Neuronal stem cell (in vitro differentiated cells): Measurements from ENCODE around the gene CCDC187.

Experiments
- DNase-seq: peaks from one replicate; pipeline ENCODE4 v3.0.0-alpha.2; 2013; ENCODE audit warnings: low spot score
- H2AFZ ChIP-seq: one replicate; pipeline ENCODE4 v1.6.1; 2013; ENCODE audit warnings: mild to moderate bottlenecking, low read length, inconsistent platforms
- H2AK5ac ChIP-seq: 2 replicates; pipeline ENCODE4 v1.6.1; 2013; ENCODE audit warnings: low read depth, mild to moderate bottlenecking, inconsistent platforms, low read length, moderate library complexity, mixed read lengths
- H2BK120ac ChIP-seq: 2 replicates; pipeline ENCODE4 v1.6.1; 2013; ENCODE audit warnings: low read depth, mild to moderate bottlenecking, inconsistent platforms, low read length, moderate library complexity, mixed read lengths
- H2BK12ac ChIP-seq: one replicate; pipeline ENCODE4 v1.6.1; 2013; ENCODE audit warnings: low read length, inconsistent platforms
- H2BK15ac ChIP-seq: 2 replicates; pipeline ENCODE4 v1.6.1; 2013; ENCODE audit warnings: mild to moderate bottlenecking, low read length, inconsistent platforms, mixed read lengths
- H2BK5ac ChIP-seq: one replicate; pipeline ENCODE4 v1.6.1; 2013; ENCODE audit warnings: inconsistent platforms, mild to moderate bottlenecking, low read length, moderate library complexity
- H3K14ac ChIP-seq: one replicate; pipeline ENCODE4 v1.6.1; 2013; ENCODE audit warnings: low read length, inconsistent platforms
- H3K18ac ChIP-seq: 2 replicates; pipeline ENCODE4 v1.6.1; 2013; ENCODE audit warnings: low read length, inconsistent platforms
- H3K23ac ChIP-seq: 2 replicates; pipeline ENCODE4 v1.6.1; 2013; ENCODE audit warnings: low read depth, mild to moderate bottlenecking, mixed read lengths, low read length, inconsistent platforms; ENCODE audit not compliant: poor library complexity
- H3K27ac ChIP-seq: replicated peaks from 3 replicates; pipeline ENCODE4 v1.5.1; 2013; ENCODE audit warnings: low read length, inconsistent platforms
- H3K27me3 ChIP-seq, 3 experiments: 2 replicates each; pipeline ENCODE4 v1.6.1; 2013; ENCODE audit warnings: low read length in 3 of 3, mild to moderate bottlenecking in 2 of 3, inconsistent platforms in 1 of 3, low read depth in 1 of 3, mixed read lengths in 1 of 3, moderate library complexity in 1 of 3; ENCODE audit not compliant: control insufficient read depth in 3 of 3, insufficient read depth in 3 of 3
- H3K36me3 ChIP-seq, 2 donors: replicated peaks in 1 of 2; 2 replicates each; pipeline ENCODE4 v1.6.1; 2013; ENCODE audit warnings: low read length in 2 of 2; ENCODE audit not compliant: control insufficient read depth in 2 of 2, insufficient read depth in 2 of 2
- H3K4ac ChIP-seq: 2 replicates; pipeline ENCODE4 v1.6.1; 2013; ENCODE audit warnings: inconsistent platforms, mild to moderate bottlenecking, low read length, moderate library complexity
- H3K4me1 ChIP-seq, 2 donors: 1 replicate in 1 of 2; 2 replicates in 1 of 2; pipeline ENCODE4 v1.6.1; 2013; ENCODE audit warnings: low read length in 2 of 2, low read depth in 1 of 2; ENCODE audit not compliant: control insufficient read depth in 2 of 2, insufficient read depth in 1 of 2
- H3K4me2 ChIP-seq: one replicate; pipeline ENCODE4 v1.6.1; 2013; ENCODE audit warnings: mild to moderate bottlenecking, low read length, inconsistent platforms; ENCODE audit not compliant: insufficient read depth, poor library complexity, severe bottlenecking
- H3K4me3 ChIP-seq, 2 donors: 2 replicates each; pipeline ENCODE4 v1.5.1; 2013; ENCODE audit warnings: low read length in 2 of 2, mild to moderate bottlenecking in 2 of 2, inconsistent platforms in 1 of 2, moderate library complexity in 1 of 2
- H3K79me1 ChIP-seq: one replicate; pipeline ENCODE4 v1.6.1; 2013; ENCODE audit warnings: low read depth, mild to moderate bottlenecking, inconsistent platforms, low read length, moderate library complexity
- H3K9ac ChIP-seq: one replicate; pipeline ENCODE4 v1.6.1; 2013; ENCODE audit warnings: mild to moderate bottlenecking, low read depth, low read length, inconsistent platforms; ENCODE audit not compliant: poor library complexity
- H3K9me3 ChIP-seq, 2 donors: replicated peaks in 1 of 2; 2 replicates each; pipeline versions ENCODE3 to v1.6.1; 2013; ENCODE audit warnings: low read length in 2 of 2, mild to moderate bottlenecking in 2 of 2, inconsistent platforms in 1 of 2, low read depth in 1 of 2, mixed read lengths in 1 of 2, moderate library complexity in 1 of 2; ENCODE audit not compliant: control insufficient read depth in 2 of 2, insufficient read depth in 1 of 2
- H4K8ac ChIP-seq: one replicate; pipeline ENCODE4 v1.6.1; 2013; ENCODE audit warnings: low read depth, mild to moderate bottlenecking, inconsistent platforms, low read length, moderate library complexity
- H4K91ac ChIP-seq: one replicate; pipeline ENCODE4 v1.6.1; 2013; ENCODE audit warnings: low read length, low read depth, mild to moderate bottlenecking, inconsistent platforms; ENCODE audit not compliant: poor library complexity
- WGBS, 2 donors: extraction: QIAGEN DNeasy Blood & Tissue Kit; methylation state at CpG; one replicate each; pipeline ENCODE4 v1.1.7; 2013; ENCODE audit warnings: missing lambda C conversion rate in 2 of 2, mixed read lengths in 1 of 2; ENCODE audit not compliant: insufficient read length in 2 of 2, insufficient replicate concordance in 1 of 2; ENCODE audit errors: extremely low coverage in 2 of 2; 5-methylcytosine and 5-hydroxymethylcytosine counted together

CCDC187 gene

DNA sequence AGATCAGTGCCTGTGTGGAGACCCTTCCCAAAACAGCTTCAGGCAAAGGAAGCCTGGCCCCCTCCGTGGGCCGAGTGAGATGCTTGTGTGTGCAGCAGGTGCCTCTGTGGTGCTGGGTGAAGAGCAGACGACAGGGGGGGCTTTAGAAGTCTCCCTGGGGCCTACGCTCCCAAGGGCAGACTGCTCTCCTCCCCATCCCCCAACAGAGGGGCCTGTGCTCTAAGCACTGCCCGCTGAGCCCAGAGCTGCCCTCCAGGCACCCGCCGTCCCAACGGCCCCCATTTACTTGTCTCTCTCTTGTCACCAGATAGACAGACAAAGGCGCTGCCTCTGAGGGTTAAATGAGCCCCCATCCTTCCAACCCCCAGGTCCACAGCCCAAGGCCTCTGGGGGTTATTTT lies 96.3 kb downstream of the CCDC187 start:
- Histone ChIP-seq H2BK15ac (no peak overlapping the region), H3K4ac (no peak overlapping the region), H3K9me3 (no peaks in the 10 kb centered on the region), H3K9ac (no peak overlapping the region), H2BK12ac (no peak overlapping the region), H4K91ac (no peak overlapping the region), H3K4me1 (peaks cover 0 to 2% of the 10 kb centered on the region in 2 donors), H3K4me3 (no peak overlapping the region), H3K23ac (no peak overlapping the region), H3K27me3 (peaks cover 21 to 32% (median 30%) of the 10 kb centered on the region in 3 experiments), H3K18ac (no peak overlapping the region), H2AK5ac (no peak overlapping the region), H2BK120ac (no peak overlapping the region), H3K27ac (no peak overlapping the region), H2AFZ (no peak overlapping the region), H3K36me3 (peaks cover 19 to 50% of the 10 kb centered on the region in 2 donors), H3K4me2 (no peak overlapping the region), H2BK5ac (no peak overlapping the region), H3K79me1 (peaks cover 2% of the 10 kb centered on the region), H3K14ac (peak overlapping the region; percentile 21), H4K8ac (no peak overlapping the region)
- no CpG with 5 or more reads among the region's 9 CpGs for WGBS, 2 donors
- DNase-seq: no peak

DNA sequence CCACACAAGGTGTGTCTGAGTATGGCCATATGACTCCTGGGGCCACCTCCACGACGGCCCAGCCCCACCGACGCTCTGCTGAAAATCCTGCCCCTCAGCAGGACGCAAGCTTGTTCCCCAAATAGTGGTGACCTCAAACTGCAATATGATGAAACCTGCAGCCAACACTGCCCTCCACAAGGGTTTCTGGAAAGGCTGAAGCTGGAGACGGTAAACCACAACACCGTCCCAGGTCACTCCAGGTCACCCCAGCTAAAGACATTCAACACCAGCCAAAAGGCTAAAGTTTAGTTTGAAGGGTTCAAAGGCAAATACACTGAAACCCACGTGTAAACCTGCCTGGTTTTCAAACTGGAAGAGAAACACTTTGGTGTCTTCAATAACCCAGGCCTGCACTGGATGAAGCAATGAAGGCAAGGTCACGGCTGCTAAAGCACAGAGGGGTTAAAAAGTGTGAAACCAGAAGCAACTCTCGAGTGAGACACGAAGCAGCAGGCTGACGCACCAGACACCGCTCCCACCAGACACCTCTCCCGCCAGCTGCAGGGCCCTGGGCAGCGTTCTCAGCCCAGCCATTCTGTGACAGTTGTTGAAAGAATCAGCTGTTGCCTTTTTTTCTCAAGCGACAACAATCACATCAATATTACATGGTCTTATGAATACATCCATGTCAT lies 97.2 kb downstream of the CCDC187 start:
- Histone ChIP-seq H2BK12ac (no peak overlapping the region), H3K18ac (no peak overlapping the region), H3K27ac (no peak overlapping the region), H3K36me3 (peaks cover 17 to 42% of the 10 kb centered on the region in 2 donors), H3K4ac (no peak overlapping the region), H3K4me3 (no peak overlapping the region), H2AK5ac (no peak overlapping the region), H2BK15ac (no peak overlapping the region), H3K4me1 (peaks cover 0 to 2% of the 10 kb centered on the region in 2 donors), H2AFZ (no peak overlapping the region), H3K27me3 (peaks cover 28 to 41% (median 39%) of the 10 kb centered on the region in 3 experiments), H2BK120ac (no peak overlapping the region), H3K4me2 (no peak overlapping the region), H3K79me1 (peaks cover under 1% of the 10 kb centered on the region), H4K91ac (no peak overlapping the region), H2BK5ac (no peak overlapping the region), H3K14ac (no peak overlapping the region), H4K8ac (no peak overlapping the region), H3K9me3 (no peaks in the 10 kb centered on the region), H3K9ac (peak overlapping the region; percentile 27), H3K23ac (no peak overlapping the region)
- no peak for DNase-seq
- no CpG with 5 or more reads among the region's 16 CpGs for WGBS, 2 donors

DNA sequence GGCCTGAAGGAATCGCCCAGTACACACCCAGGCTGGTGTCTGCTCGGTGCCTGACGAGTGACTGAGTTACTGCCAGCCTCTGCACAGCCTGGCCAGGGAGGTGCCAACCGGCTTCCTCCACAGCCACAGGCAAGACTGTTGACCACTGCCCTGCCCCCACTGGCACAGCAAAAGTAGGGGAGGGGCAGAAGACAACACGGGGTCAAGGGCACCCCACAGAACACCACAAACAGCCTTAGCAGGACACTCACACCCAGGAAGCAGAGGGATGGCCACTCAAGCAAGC lies 98.2 kb downstream of the CCDC187 start:
- H2BK120ac ChIP-seq: no peak overlapping the region
- H3K9me3 ChIP-seq: peaks cover 0 to under 1% of the 10 kb centered on the region in 2 donors
- no peak overlapping the region for H3K4me3 ChIP-seq
- H4K8ac ChIP-seq: no peak overlapping the region
- DNase-seq: no peak
- no peak overlapping the region for H2BK5ac ChIP-seq
- no peak overlapping the region for H4K91ac ChIP-seq
- no peak overlapping the region for H2AFZ ChIP-seq
- peaks cover 38 to 52% (median 50%) of the 10 kb centered on the region in 3 experiments for H3K27me3 ChIP-seq
- no peak overlapping the region for H3K9ac ChIP-seq
- H3K14ac ChIP-seq: no peak overlapping the region
- no peak overlapping the region for H3K27ac ChIP-seq
- H3K79me1 ChIP-seq: no peaks in the 10 kb centered on the region
- peak overlapping the region; percentile 44 for H3K23ac ChIP-seq
- no peak overlapping the region for H2AK5ac ChIP-seq
- peaks cover 12 to 31% of the 10 kb centered on the region in 2 donors for H3K36me3 ChIP-seq
- no peak overlapping the region for H3K4ac ChIP-seq
- H3K4me2 ChIP-seq: no peak overlapping the region
- no peak overlapping the region for H3K18ac ChIP-seq
- H2BK12ac ChIP-seq: no peak overlapping the region
- no peak overlapping the region for H2BK15ac ChIP-seq
- WGBS, 2 donors: no CpG with 5 or more reads among the region's 5 CpGs
- peaks cover 0 to 2% of the 10 kb centered on the region in 2 donors for H3K4me1 ChIP-seq

DNA sequence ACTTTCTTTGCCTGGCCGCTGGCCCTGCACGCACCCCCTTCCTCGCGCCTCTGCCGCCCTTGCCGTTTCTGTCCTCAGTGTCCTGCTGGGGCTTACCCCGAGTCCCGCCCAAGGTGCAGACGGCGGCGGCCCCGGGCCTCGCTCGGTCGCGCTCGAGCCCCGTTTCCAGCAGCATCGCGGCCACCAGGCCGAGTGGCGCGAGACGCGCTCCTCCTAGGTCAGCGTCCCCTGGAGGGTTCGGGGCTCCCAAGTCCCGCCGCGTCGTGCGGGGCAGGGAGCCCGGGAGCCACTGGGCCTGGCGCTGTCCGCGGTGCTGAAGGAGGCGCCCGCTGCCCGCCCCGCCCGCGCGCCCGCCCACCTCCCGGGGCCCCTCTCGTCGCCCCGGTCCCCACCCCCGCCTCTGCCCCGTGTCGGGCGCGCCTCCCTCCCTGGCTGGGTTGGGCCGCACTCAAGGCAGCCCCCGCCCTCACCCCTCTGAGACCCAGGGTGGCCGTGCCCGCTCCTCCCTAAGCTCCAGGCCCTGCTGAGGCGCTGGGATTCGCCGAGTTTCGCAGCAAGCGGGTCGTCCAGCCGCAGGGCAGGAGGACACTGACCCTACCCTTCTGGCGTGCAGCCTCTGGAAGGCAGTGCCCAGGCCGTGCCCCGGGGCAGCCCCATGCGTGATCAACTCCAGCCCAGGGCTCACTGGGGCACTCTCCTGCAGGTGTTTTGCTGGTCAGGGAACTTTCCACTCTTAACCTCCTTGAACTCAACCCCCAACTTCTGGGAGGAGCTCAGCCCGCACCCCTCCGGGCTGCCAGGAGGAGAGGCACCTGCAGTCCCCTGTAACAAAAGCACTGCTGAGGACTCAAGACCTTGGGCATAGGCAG lies 98.8 kb downstream of the CCDC187 start, which contains the start of gene LHX3:
LHX3 (minus strand) TSS at position 291 of the 869 bp plus-strand sequence; CDS start at position 175, 116 bp downstream.
- DNase-seq: peak; percentile 70
- peaks cover 0 to 5% of the 10 kb centered on the region in 2 donors for H3K9me3 ChIP-seq
- peaks cover 0 to 2% of the 10 kb centered on the region in 2 donors for H3K4me1 ChIP-seq
- peak within 1 kb of the TSS; percentile 48 for H3K18ac ChIP-seq
- H2BK120ac ChIP-seq: no peak within 1 kb of the TSS
- no peak within 1 kb of the TSS for H2BK12ac ChIP-seq
- peaks cover 12 to 25% of the 10 kb centered on the region in 2 donors for H3K36me3 ChIP-seq
- peak within 1 kb of the TSS; percentile 84 for H2BK5ac ChIP-seq
- no peak within 1 kb of the TSS for H2AK5ac ChIP-seq
- no peak within 1 kb of the TSS for H4K91ac ChIP-seq
- H3K9ac ChIP-seq: no peak within 1 kb of the TSS
- peaks cover 44 to 57% (median 56%) of the 10 kb centered on the region in 3 experiments for H3K27me3 ChIP-seq
- no peak within 1 kb of the TSS for H3K27ac ChIP-seq
- peak within 1 kb of the TSS; percentile 25 for H3K4me2 ChIP-seq
- peaks cover 3% of the 10 kb centered on the region for H3K79me1 ChIP-seq
- no peak within 1 kb of the TSS for H3K4ac ChIP-seq
- H3K4me3 ChIP-seq: peak within 1 kb of the TSS in 1 of 2 donors; percentile 65
- peak within 1 kb of the TSS; percentile 44 for H3K23ac ChIP-seq
- H3K14ac ChIP-seq: no peak within 1 kb of the TSS
- no CpG with 5 or more reads among the region's 70 CpGs for WGBS, 2 donors
- H2AFZ ChIP-seq: no peak within 1 kb of the TSS
- no peak within 1 kb of the TSS for H2BK15ac ChIP-seq
- H4K8ac ChIP-seq: no peak within 1 kb of the TSS
